K562 (cell line): ENCODE results near the gene AKT2. TPM values are rescaled to one million over a fixed set of nuclear protein-coding genes. Genes with fewer than 3 reads are reported as not detected.
A peak's percentile ranks its signal among the peaks of the same experiment; 100 is the strongest.

Source experiments
- ATAC-seq: fragments of 200-7000 bp; cut with Tn5 transposase; 3 replicates; pipeline ENCODE4 v1.9.1; 2020; ENCODE audit warnings: moderate library complexity
- BruUV-seq: library from RNA; stranded (reverse); fragments of 400-500 nt; replicated peaks from 2 replicates; lab custom pipeline; 2021; lab: Mats Ljungman, UMichigan
- CTCF ChIA-PET: fragments of 300-600 bp; formaldehyde crosslinking; extraction: SDS; loops from one replicate; lab custom pipeline; 2021; ENCODE audit warnings: low intra/inter-chr PET ratio; lab: Yijun Ruan, JAX
- POLR2A ChIA-PET: fragments of 300-600, 350-650 bp; sonication (Branson Sonifier 250); formaldehyde crosslinking; extraction: SDS; loops from one replicate; lab custom pipeline; 2021; ENCODE audit warnings: antibody characterized with exemption, inconsistent platforms; lab: Yijun Ruan, JAX
- DNase-seq, 4 experiments: peaks; one replicate each; pipeline versions ENCODE4 v3.0.0 to v3.0.0-alpha.2; 2011 to 2018; ENCODE audit warnings: low spot score in 3 of 4, mixed read lengths in 3 of 4; ENCODE audit errors: extremely low read depth in 1 of 4
- FAIRE-seq: peaks from 2 replicates; lab custom pipeline; 2011; peaks lifted over from hg19 to GRCh38; lab: Jason Lieb, UNC
- H2AFZ ChIP-seq: 2 replicates; pipeline ENCODE4 v1.6.0; 2011; ENCODE audit warnings: low read depth, low read length, control low read depth, inconsistent platforms
- H3K27ac ChIP-seq: fragments of 200-600 bp; 3 replicates; pipeline ENCODE4 v1.8.0; 2011; ENCODE audit warnings: low read depth, mild to moderate bottlenecking, control low read depth, inconsistent platforms, low read length, moderate library complexity, mixed read lengths; ENCODE audit errors: extremely low read depth
- H3K27me3 ChIP-seq, 2 experiments: fragments of 300-600 bp in 1 of 2; 2 replicates in 1 of 2; 3 replicates in 1 of 2; pipeline versions ENCODE4 v1.6.0 to v1.8.0; 2011; ENCODE audit warnings: inconsistent platforms in 2 of 2, low read length in 2 of 2, mild to moderate bottlenecking in 1 of 2, mixed read lengths in 1 of 2, moderate library complexity in 1 of 2; ENCODE audit not compliant: control insufficient read depth in 2 of 2, insufficient read depth in 2 of 2
- H3K36me3 ChIP-seq: fragments of 300-600 bp; 3 replicates; pipeline ENCODE4 v1.8.0; 2011; ENCODE audit warnings: mild to moderate bottlenecking, low read length, inconsistent platforms; ENCODE audit not compliant: control insufficient read depth, insufficient read depth
- H3K4me1 ChIP-seq, 2 experiments: fragments of 200-600 bp in 1 of 2; replicated peaks in 1 of 2; 2 replicates in 1 of 2; 3 replicates in 1 of 2; pipeline versions ENCODE4 v1.5.1 to v1.8.0; 2011; ENCODE audit warnings: inconsistent platforms in 2 of 2, low read length in 2 of 2, mild to moderate bottlenecking in 1 of 2, mixed read lengths in 1 of 2, moderate library complexity in 1 of 2; ENCODE audit not compliant: control insufficient read depth in 2 of 2, insufficient read depth in 2 of 2
- H3K4me2 ChIP-seq: 2 replicates; pipeline ENCODE4 v1.6.1; 2011; ENCODE audit warnings: low read length, control low read depth, inconsistent platforms, mixed read lengths; ENCODE audit not compliant: insufficient read depth
- H3K4me3 ChIP-seq: fragments of 200-600 bp; sonication (generic), shearing (Covaris generic); 2 replicates; pipeline ENCODE4 v1.5.1; 2016; ENCODE audit warnings: control low read depth, inconsistent platforms
- H3K79me2 ChIP-seq: fragments of 200-600 bp; 3 replicates; pipeline ENCODE4 v1.8.0; 2011; ENCODE audit warnings: low read length, inconsistent platforms; ENCODE audit not compliant: control insufficient read depth, insufficient read depth
- H3K9ac ChIP-seq, 2 experiments: 2 replicates each; pipeline versions ENCODE4 v1.6.0 to v1.6.1; 2011; ENCODE audit warnings: low read depth in 2 of 2, low read length in 2 of 2, control low read depth in 1 of 2, inconsistent platforms in 1 of 2, mild to moderate bottlenecking in 1 of 2, mixed read lengths in 1 of 2; ENCODE audit not compliant: insufficient read depth in 1 of 2
- H3K9me1 ChIP-seq: one replicate; pipeline ENCODE4 v1.6.0; 2011; ENCODE audit warnings: inconsistent platforms, mild to moderate bottlenecking, low read length, moderate library complexity; ENCODE audit not compliant: control insufficient read depth, insufficient read depth
- H3K9me3 ChIP-seq: replicated peaks from 2 replicates; pipeline ENCODE4 v1.5.1; 2011; ENCODE audit warnings: low read depth, low read length, inconsistent platforms; ENCODE audit not compliant: control insufficient read depth, insufficient read depth
- H4K20me1 ChIP-seq: replicated peaks from 2 replicates; pipeline ENCODE4 v1.6.1; 2011; ENCODE audit warnings: low read length, inconsistent platforms, mixed read lengths; ENCODE audit not compliant: control insufficient read depth, insufficient read depth
- COPS2 ChIP-seq: fragments of 450-650 bp; conservative IDR thresholded peaks from 2 replicates; pipeline ENCODE4 v1.6.1; 2016; ENCODE audit warnings: mild to moderate bottlenecking, moderate library complexity
- DIDO1 ChIP-seq: fragments of 450-650 bp; IDR thresholded peaks from 2 replicates; pipeline ENCODE4 v1.6.1; 2016; ENCODE audit warnings: low read depth, missing biosample characterization, missing genetic modification characterization
- DNMT1 ChIP-seq: fragments of 450-650 bp; IDR thresholded peaks from 2 replicates; pipeline ENCODE4 v1.6.1; 2016; ENCODE audit warnings: antibody characterized with exemption, mild to moderate bottlenecking
- E2F5 ChIP-seq: sonication (generic); formaldehyde crosslinking; IDR thresholded peaks from 2 replicates; pipeline ENCODE4 v1.8.0; 2022; ENCODE audit warnings: mild to moderate bottlenecking, missing genetic modification reagents
- ELF4 ChIP-seq: fragments of 450-650 bp; formaldehyde crosslinking; IDR thresholded peaks from 2 replicates; pipeline ENCODE4 v1.4.0; 2022; ENCODE audit warnings: missing genetic modification characterization
- JUND ChIP-seq, 2 experiments: IDR thresholded peaks; 2 replicates in 1 of 2; 3 replicates in 1 of 2; pipeline ENCODE4 v1.6.1; 2011; ENCODE audit warnings: borderline replicate concordance in 2 of 2, low read depth in 2 of 2, low read length in 2 of 2, improper control_type of control experiment in 1 of 2, missing biosample characterization in 1 of 2, missing genetic modification characterization in 1 of 2, missing genetic modification reagents in 1 of 2
- KAT2B ChIP-seq: IDR thresholded peaks from one replicate; pipeline ENCODE4 v1.6.1; 2012; ENCODE audit warnings: low read depth, mild to moderate bottlenecking, control low read depth, inconsistent platforms, low read length, moderate library complexity
- NR2C1 ChIP-seq, 2 experiments: fragments of 450-650 bp; IDR thresholded peaks; 2 replicates each; pipeline ENCODE4 v1.6.1; 2017; ENCODE audit warnings: mild to moderate bottlenecking in 2 of 2, antibody characterized with exemption in 1 of 2, inconsistent platforms in 1 of 2, missing compliant biosample characterization in 1 of 2, missing genetic modification characterization in 1 of 2
- PURB ChIP-seq: sonication (generic); formaldehyde crosslinking; IDR thresholded peaks from 2 replicates; pipeline ENCODE4 v1.9.0; 2021; ENCODE audit warnings: low read depth, mild to moderate bottlenecking, missing genetic modification reagents
- PYGO2 ChIP-seq: fragments of 450-650 bp; IDR thresholded peaks from 2 replicates; pipeline ENCODE4 v1.6.1; 2016; ENCODE audit warnings: mild to moderate bottlenecking, missing genetic modification characterization, moderate library complexity, missing compliant biosample characterization
- SMAD4 ChIP-seq: fragments of 250-450 bp; sonication (Bioruptor Pico); conservative IDR thresholded peaks from 2 replicates; pipeline ENCODE4 v1.8.0; 2021; ENCODE audit warnings: inconsistent platforms, mild to moderate bottlenecking, moderate library complexity
- SREBF1 ChIP-seq: fragments of 150-350 bp; IDR thresholded peaks from 2 replicates; pipeline ENCODE4 v1.6.1; 2014; ENCODE audit warnings: antibody characterized with exemption, low read depth, low read length, borderline replicate concordance
- TFAM ChIP-seq: fragments of 250-450 bp; sonication (Bioruptor Pico); conservative IDR thresholded peaks from 2 replicates; pipeline ENCODE4 v1.5.0; 2021; ENCODE audit warnings: mild to moderate bottlenecking, moderate library complexity
- THRB ChIP-seq: fragments of 450-650 bp; formaldehyde crosslinking; conservative IDR thresholded peaks from 2 replicates; pipeline ENCODE4 v1.4.0; 2022; ENCODE audit warnings: mild to moderate bottlenecking, missing genetic modification characterization
- ZBTB7A ChIP-seq: IDR thresholded peaks from 2 replicates; pipeline ENCODE4 v1.6.1; 2011; ENCODE audit warnings: low read depth, mild to moderate bottlenecking, low read length, moderate library complexity, borderline replicate concordance; ENCODE audit not compliant: control insufficient read depth
- WGBS: fragments of 100-300 bp; shearing (Covaris generic); methylation state at CpG from one replicate; pipeline ENCODE4 v1.1.6; 2016; ENCODE audit warnings: low coverage, mixed read lengths; ENCODE audit not compliant: insufficient coverage; ENCODE audit errors: missing lambda C conversion rate; 5-methylcytosine and 5-hydroxymethylcytosine counted together
- in situ Hi-C: fragments of 300-500 bp; cut with MboI; formaldehyde crosslinking; loops from 4 replicates; pipeline ENCODE4 v1.15.0; 2018; ENCODE audit warnings: inconsistent platforms, mixed read lengths
- intact Hi-C: fragments of 100-400 bp; cut with micrococcal nuclease; formaldehyde crosslinking; loops from 2 replicates; pipeline ENCODE4 v1.14.2; 2022
- polyA plus RNA-seq, 8 experiments: library from polyadenylated mRNA; depleted of rRNA in 4 of 8; stranded (reverse) in 5 of 8; unstranded in 3 of 8; fragments of >200 nt; fragmentation: Nextera tagmentation in 2 of 8; fragmentation: Illumina TruSeq in 1 of 8; extraction: Ambion mirVana in 2 of 8; extraction: Trizol in 1 of 8; gene quantifications; 2 replicates each; pipeline versions ENCODE4 v1.2.1 to v1.2.3, GENCODE V29; 2011 to 2014; ENCODE audit warnings: inconsistent platforms in 1 of 8, missing spikeins in 1 of 8
- total RNA-seq, 7 experiments: library from RNA; depleted of rRNA in 6 of 7; stranded (reverse); fragments of >200 nt in 6 of 7; fragmentation: Illumina TruSeq in 2 of 7; extraction: Trizol in 2 of 7; gene quantifications; 2 replicates each; pipeline versions ENCODE4 v1.2.1 to v1.2.3, GENCODE V29; 2011 to 2021; ENCODE audit warnings: low replicate concordance in 1 of 7

Gene AKT2
- total and polyA plus RNA-seq, 9 of the 15 experiments (the other 6 are each of a cell fraction or from before 2014, with no cell fraction given), result 1.1 to 132 (median 67.7) TPM

GRCh38 chr19:40217934-40218890, 66.9 kb downstream of the AKT2 start, which contains the start of gene TTC9B (continued):
- TF ChIP-seq JUND (IDR thresholded peaks at IDR 0.05; ENCODE audit: borderline replicate concordance, low read depth, low read length) (no peak), JUND (tag; IDR thresholded peaks at IDR 0.05; ENCODE audit: borderline replicate concordance, low read depth, low read length) (no peak), ELF4 (CRISPR knock-in tag) (no peak), SREBF1 (no peak), PYGO2 (tag) (no peak)

- Histone ChIP-seq H3K4me2 (peak overlapping the region; percentile 39; the same call in 1 of the 2 replicates), H4K20me1 (peaks cover 5% of the 10 kb centered on the region), H3K79me2 (no peaks in the 10 kb centered on the region), H2AFZ (peak overlapping the region; percentile 68), H3K9me3 (no peaks in the 10 kb centered on the region), H3K9ac (peak overlapping the region in 1 of 2 experiments; percentile 30; a peak in 2 of 4 replicates), H3K4me3 (no peak overlapping the region), H3K9me1 (no peaks in the 10 kb centered on the region), H3K27me3 (peaks cover 6 to 9% of the 10 kb centered on the region in 2 experiments; a peak in 2 of 5 replicates), H3K36me3 (no peaks in the 10 kb centered on the region), H3K27ac (no peak overlapping the region), H3K4me1 (peaks cover 12 to 28% of the 10 kb centered on the region in 2 experiments; a peak in 4 of 5 replicates)
- BruUV-seq, result no TSS peak
- peak; percentile 81 for ATAC-seq
- 9% methylated on average over 47 of the region's 54 CpGs for WGBS
- CTCF ChIA-PET, result interaction anchor here (1.0 kb wide), 1 partner anchor 61 kb away, joined by 3 read pairs; no protein-coding TSS in a partner anchor
- POLR2A ChIA-PET, result interaction anchor here (0.6 to 1.8 kb wide), 3 partner anchors 15 to 53 kb away, joined by 3 to 7 read pairs (median 3); no protein-coding TSS in a partner anchor
- in situ Hi-C loops, result no loop called here
- no peak for FAIRE-seq
- peak; percentile 62 to 80 (median 68) for DNase-seq
- intact Hi-C loops, result loop anchor here (2.0 kb wide), 1 partner anchor 24 kb away; no protein-coding TSS in a partner anchor
- TF ChIP-seq DNMT1, result no peak
- no peak for TF ChIP-seq THRB (CRISPR knock-in tag)
- no peak for TF ChIP-seq PURB (CRISPR knock-in tag)
- no peak for TF ChIP-seq TFAM
- TF ChIP-seq E2F5 (CRISPR knock-in tag), result no peak
- no peak for TF ChIP-seq COPS2
- no peak for TF ChIP-seq DIDO1 (tag)
- no peak for TF ChIP-seq KAT2B
- TF ChIP-seq SMAD4 (CRISPR knock-in tag), result peak; percentile 28; the same call in 1 of the 2 replicates
- TF ChIP-seq NR2C1 (IDR thresholded peaks at IDR 0.05), result no peak
- no peak for TF ChIP-seq NR2C1 (tag; IDR thresholded peaks at IDR 0.05)
- peak; percentile 57; the same call in 1 of the 2 replicates for TF ChIP-seq ZBTB7A
Observed at GRCh38 chr19:40217027-40217810, 67.9 kb downstream of the AKT2 start.
